PC-9 (cell line): Measurements from ENCODE around the gene MRPS5.

Experiments
- EZH2 ChIP-seq: fragments of 200-600 bp; sonication (generic); IDR thresholded peaks from 2 replicates; pipeline ENCODE4 v1.8.0; 2017; ENCODE audit warnings: antibody characterized with exemption, low read depth
- TF ChIP-seq, protein P1 (sequence below): fragments of 200-600 bp; sonication (generic); conservative IDR thresholded peaks from 2 replicates; pipeline ENCODE4 v1.6.1; 2017; ENCODE audit warnings: mixed run types, antibody characterized with exemption, mild to moderate bottlenecking, moderate library complexity

DNA sequence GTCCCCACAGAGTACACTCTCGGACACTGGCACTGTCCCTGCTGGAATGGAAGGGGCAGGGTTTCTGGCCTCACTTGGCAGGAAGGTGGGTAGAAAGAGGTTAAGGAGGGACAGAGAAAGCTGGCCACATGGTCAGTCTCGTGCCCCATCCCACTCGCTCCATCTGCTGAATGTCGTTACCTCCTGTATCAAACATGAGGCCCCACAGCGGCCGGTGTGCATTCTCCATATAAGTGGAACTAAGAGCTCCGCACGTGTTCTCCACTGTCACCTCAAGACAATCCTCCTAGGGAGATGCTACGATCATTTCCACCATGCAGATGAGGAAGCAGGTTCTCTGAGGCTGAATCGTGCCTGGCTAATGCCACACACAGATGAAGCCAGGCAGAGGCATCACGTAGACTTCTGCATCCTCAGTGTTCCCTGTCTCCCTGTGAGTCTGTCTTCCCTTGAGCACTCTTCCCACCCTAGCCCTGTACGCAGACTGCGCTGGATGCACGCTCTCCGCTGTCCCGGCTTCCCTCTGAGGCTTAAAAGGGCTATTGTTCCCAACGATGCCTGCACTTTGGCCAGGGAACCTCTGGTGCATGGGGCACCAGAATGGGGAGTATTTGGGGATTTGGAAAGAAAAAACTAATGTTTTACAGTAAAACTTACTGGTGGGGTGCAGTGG lies 61.0 kb downstream of the MRPS5 start:
- TF ChIP-seq, protein P1, sequence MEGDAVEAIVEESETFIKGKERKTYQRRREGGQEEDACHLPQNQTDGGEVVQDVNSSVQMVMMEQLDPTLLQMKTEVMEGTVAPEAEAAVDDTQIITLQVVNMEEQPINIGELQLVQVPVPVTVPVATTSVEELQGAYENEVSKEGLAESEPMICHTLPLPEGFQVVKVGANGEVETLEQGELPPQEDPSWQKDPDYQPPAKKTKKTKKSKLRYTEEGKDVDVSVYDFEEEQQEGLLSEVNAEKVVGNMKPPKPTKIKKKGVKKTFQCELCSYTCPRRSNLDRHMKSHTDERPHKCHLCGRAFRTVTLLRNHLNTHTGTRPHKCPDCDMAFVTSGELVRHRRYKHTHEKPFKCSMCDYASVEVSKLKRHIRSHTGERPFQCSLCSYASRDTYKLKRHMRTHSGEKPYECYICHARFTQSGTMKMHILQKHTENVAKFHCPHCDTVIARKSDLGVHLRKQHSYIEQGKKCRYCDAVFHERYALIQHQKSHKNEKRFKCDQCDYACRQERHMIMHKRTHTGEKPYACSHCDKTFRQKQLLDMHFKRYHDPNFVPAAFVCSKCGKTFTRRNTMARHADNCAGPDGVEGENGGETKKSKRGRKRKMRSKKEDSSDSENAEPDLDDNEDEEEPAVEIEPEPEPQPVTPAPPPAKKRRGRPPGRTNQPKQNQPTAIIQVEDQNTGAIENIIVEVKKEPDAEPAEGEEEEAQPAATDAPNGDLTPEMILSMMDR: no peak
- TF ChIP-seq EZH2: no peak
